ENCODE measurements around the gene LILRA6.

- TF ChIP-seq CTCF (IDR thresholded peaks at IDR 0.05) (no peak), POLR2A (IDR thresholded peaks at IDR 0.05) (no peak)
Measured at GRCh38 chr19:54216869-54217268, 25.7 kb downstream of the LILRA6 start.
